HepG2 (cell line): ENCODE data around the gene AKAIN1. TPM values are rescaled to one million over a fixed set of nuclear protein-coding genes. Genes with fewer than 3 reads are reported as not detected.

Source experiments
- ATAC-seq: fragments of 200-7000 bp; cut with Tn5 transposase; 3 replicates; pipeline ENCODE4 v1.9.1; 2020; ENCODE audit warnings: mild to moderate bottlenecking, moderate library complexity
- BruUV-seq: library from RNA; stranded (reverse); fragments of 400-500 nt; replicated peaks from 2 replicates; lab custom pipeline; 2021; lab: Mats Ljungman, UMichigan
- CTCF ChIA-PET: fragments of 300-600 bp; formaldehyde crosslinking; extraction: SDS; loops from one replicate; lab custom pipeline; 2021; ENCODE audit warnings: low total read pairs, inconsistent platforms, low intra/inter-chr PET ratio; lab: Yijun Ruan, JAX
- POLR2A ChIA-PET: fragments of 350-600 bp; sonication (Branson Sonifier 250); formaldehyde crosslinking; loops from one replicate; lab custom pipeline; 2020; ENCODE audit warnings: antibody characterized with exemption, inconsistent platforms; lab: Yijun Ruan, JAX
- DNase-seq: peaks from one replicate; pipeline ENCODE4 v3.0.0-alpha.2; 2015; ENCODE audit warnings: low spot score
- FAIRE-seq: peaks from 3 replicates; lab custom pipeline; 2011; peaks lifted over from hg19 to GRCh38; lab: Jason Lieb, UNC
- H2AFZ ChIP-seq: one replicate; pipeline ENCODE4 v1.6.1; 2011; ENCODE audit warnings: low read length, inconsistent platforms
- H3K27ac ChIP-seq: fragments of 300-600 bp; 3 replicates; pipeline ENCODE4 v1.8.0; 2011; ENCODE audit warnings: mixed run types, mild to moderate bottlenecking, mixed read lengths, low read length, inconsistent platforms; ENCODE audit not compliant: insufficient read depth; ENCODE audit errors: extremely low read length
- H3K27me3 ChIP-seq, 2 experiments: fragments of 200-600 bp in 1 of 2; 2 replicates in 1 of 2; 3 replicates in 1 of 2; pipeline versions ENCODE4 v1.6.0 to v1.8.0; 2011; ENCODE audit warnings: low read length in 2 of 2, mild to moderate bottlenecking in 2 of 2, moderate library complexity in 2 of 2, inconsistent platforms in 1 of 2; ENCODE audit not compliant: insufficient read depth in 2 of 2, control insufficient read depth in 1 of 2
- H3K36me3 ChIP-seq, 2 experiments: fragments of 200-600 bp in 1 of 2; replicated peaks in 1 of 2; 2 replicates in 1 of 2; 3 replicates in 1 of 2; pipeline versions ENCODE4 v1.5.1 to v1.8.0; 2011; ENCODE audit warnings: low read length in 2 of 2, inconsistent platforms in 1 of 2; ENCODE audit not compliant: insufficient read depth in 2 of 2, control insufficient read depth in 1 of 2
- H3K4me1 ChIP-seq: 2 replicates; pipeline ENCODE4 v1.5.1; 2012; ENCODE audit warnings: low read length, inconsistent platforms; ENCODE audit not compliant: insufficient read depth
- H3K4me2 ChIP-seq: 2 replicates; pipeline ENCODE4 v1.6.0; 2011; ENCODE audit warnings: low read depth, low read length, inconsistent platforms
- H3K4me3 ChIP-seq, 3 experiments: fragments of 200-600 bp in 1 of 3; sonication (generic), shearing (Covaris generic) in 1 of 3; replicated peaks in 1 of 3; 2 replicates each; pipeline ENCODE4 v1.5.1; 2011 to 2016; ENCODE audit warnings: low read length in 3 of 3, inconsistent platforms in 2 of 3, low read depth in 2 of 3, mild to moderate bottlenecking in 2 of 3, control low read depth in 1 of 3, mixed read lengths in 1 of 3; ENCODE audit not compliant: insufficient read depth in 1 of 3
- H3K79me2 ChIP-seq: one replicate; pipeline ENCODE4 v1.6.1; 2011; ENCODE audit warnings: low read length, inconsistent platforms; ENCODE audit not compliant: insufficient read depth
- H3K9ac ChIP-seq: 2 replicates; pipeline ENCODE4 v1.6.0; 2011; ENCODE audit warnings: mild to moderate bottlenecking, low read depth, low read length, inconsistent platforms; ENCODE audit not compliant: insufficient read depth
- H3K9me3 ChIP-seq: 2 replicates; pipeline ENCODE4 v1.5.1; 2012; ENCODE audit warnings: mild to moderate bottlenecking, low read length
- H4K20me1 ChIP-seq: 2 replicates; pipeline ENCODE4 v1.6.0; 2011; ENCODE audit warnings: inconsistent platforms, mild to moderate bottlenecking, low read length, moderate library complexity; ENCODE audit not compliant: insufficient read depth
- CHCHD3 ChIP-seq: sonication (generic); formaldehyde crosslinking; IDR thresholded peaks from 2 replicates; pipeline ENCODE4 v1.8.0; 2022; ENCODE audit warnings: mild to moderate bottlenecking, missing genetic modification reagents, moderate library complexity
- EHMT2 ChIP-seq: fragments of 200-600 bp; sonication (generic); IDR thresholded peaks from 2 replicates; pipeline ENCODE4 v1.7.0; 2017; ENCODE audit warnings: antibody characterized with exemption, low read depth, low read length, borderline replicate concordance
- HNF4A ChIP-seq: sonication (generic); formaldehyde crosslinking; IDR thresholded peaks from 2 replicates; pipeline ENCODE4 v1.4.0; 2020; ENCODE audit warnings: missing genetic modification reagents
- HNRNPLL ChIP-seq: fragments of 200-400 bp; formaldehyde crosslinking; IDR thresholded peaks from 2 replicates; pipeline ENCODE4 v1.6.1; 2017; ENCODE audit warnings: mild to moderate bottlenecking, low read depth, low read length; ENCODE audit not compliant: poor library complexity, severe bottlenecking
- HOXD1 ChIP-seq: sonication (generic); formaldehyde crosslinking; IDR thresholded peaks from 2 replicates; pipeline ENCODE4 v1.5.0; 2020; ENCODE audit warnings: missing genetic modification reagents
- NR2F6 ChIP-seq, 2 experiments: IDR thresholded peaks; 2 replicates each; pipeline ENCODE4 v1.6.1; 2016; ENCODE audit warnings: antibody characterized with exemption in 1 of 2, mild to moderate bottlenecking in 1 of 2
- RBFOX2 ChIP-seq: fragments of 200-400 bp; formaldehyde crosslinking; IDR thresholded peaks from 2 replicates; pipeline ENCODE4 v1.6.1; 2017; ENCODE audit warnings: low read depth, mild to moderate bottlenecking, low read length
- TBX3 ChIP-seq: fragments of 450-650 bp; IDR thresholded peaks from 2 replicates; pipeline ENCODE4 v1.6.1; 2017; ENCODE audit warnings: antibody characterized with exemption, mild to moderate bottlenecking, inconsistent platforms, borderline replicate concordance
- ZC3H13 ChIP-seq: sonication (generic); formaldehyde crosslinking; IDR thresholded peaks from 2 replicates; pipeline ENCODE4 v1.8.1; 2023; ENCODE audit warnings: mild to moderate bottlenecking, missing genetic modification reagents, moderate library complexity
- ZFP36 ChIP-seq: fragments of 150-350 bp; IDR thresholded peaks from 2 replicates; pipeline ENCODE4 v1.6.1; 2018; ENCODE audit warnings: borderline replicate concordance, low read length, low read depth; ENCODE audit not compliant: partially characterized antibody
- ZNF326 ChIP-seq: sonication (generic); formaldehyde crosslinking; IDR thresholded peaks from 2 replicates; pipeline ENCODE4 v1.4.0; 2020; ENCODE audit warnings: missing genetic modification reagents, borderline replicate concordance
- WGBS: methylation state at CpG from one replicate; pipeline ENCODE4 v1.1.6; 2017; ENCODE audit warnings: low lambda C conversion rate; 5-methylcytosine and 5-hydroxymethylcytosine counted together
- in situ Hi-C: cut with HindIII; loops from 2 replicates; pipeline ENCODE4 v1.10.0; 2017; ENCODE audit warnings: low pct_unique_long_range_greater_than_20kb; ENCODE audit not compliant: extremely low pct_ligation_motif_present
- intact Hi-C: fragments of 100-400 bp; cut with micrococcal nuclease; formaldehyde crosslinking; loops from one replicate; pipeline ENCODE4 v1.10.0; 2022; ENCODE audit not compliant: unreplicated experiment
- polyA plus RNA-seq, 8 experiments: library from polyadenylated mRNA; depleted of rRNA in 3 of 8; stranded (reverse) in 7 of 8; unstranded in 1 of 8; fragments of >200 nt; fragmentation: Illumina TruSeq in 4 of 8; extraction: Trizol in 4 of 8; gene quantifications; 2 replicates each; pipeline versions ENCODE4 v1.2.1 to v1.2.3, GENCODE V29; 2011 to 2016; ENCODE audit warnings: low read depth in 4 of 8, missing spikeins in 1 of 8, mixed read lengths in 1 of 8; ENCODE audit not compliant: insufficient read depth in 1 of 8
- total RNA-seq, 5 experiments: library from RNA; depleted of rRNA; stranded (reverse); fragments of >200 nt; fragmentation: Illumina TruSeq; extraction: Trizol; gene quantifications; 2 replicates each; pipeline ENCODE4 v1.2.3, GENCODE V29; 2016; ENCODE audit warnings: low read depth in 1 of 5
- TF ChIP-seq, protein P1 (sequence below): sonication (generic); formaldehyde crosslinking; IDR thresholded peaks from 2 replicates; pipeline ENCODE4 v1.4.0; 2020; ENCODE audit warnings: missing genetic modification reagents, borderline replicate concordance

Gene AKAIN1
- total and polyA plus RNA-seq, 2 of the 13 experiments (the other 11 are each of a cell fraction or from before 2014, with no cell fraction given): not detected

DNA sequence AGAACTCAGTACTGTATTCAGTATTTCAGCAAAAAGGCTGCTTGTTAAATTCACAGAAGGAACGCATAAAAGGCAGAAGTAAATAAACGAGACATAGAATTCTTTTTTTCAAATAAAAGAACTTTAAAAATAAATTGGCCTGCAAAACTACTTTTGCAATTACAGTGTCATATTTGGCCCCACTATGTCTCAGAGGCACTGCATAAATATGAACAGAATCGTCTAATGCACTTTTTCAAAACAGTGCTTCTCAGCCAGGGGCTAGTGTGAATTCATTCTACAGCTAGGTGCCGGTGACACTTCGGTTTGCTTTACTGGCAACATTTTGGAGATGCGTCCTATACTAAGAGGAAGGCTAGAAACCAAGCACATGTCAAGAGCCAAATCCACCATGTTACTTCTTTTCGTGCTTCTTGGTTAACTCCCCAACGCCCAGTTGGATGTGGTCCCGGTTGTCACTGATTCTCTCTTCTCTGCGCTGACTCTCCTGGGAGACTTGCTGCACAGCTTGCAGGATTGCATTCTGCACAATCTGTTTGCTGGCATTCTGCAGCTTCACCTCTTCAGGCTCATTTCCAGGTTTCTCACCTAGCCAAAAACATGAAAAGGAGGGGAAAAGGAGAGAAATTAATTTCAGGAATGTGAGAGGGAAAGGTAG, 51.8 kb downstream of the AKAIN1 start:
- FAIRE-seq: no peak
- H4K20me1 ChIP-seq: no peaks in the 10 kb centered on the region
- ChIA-PET POLR2A (no interaction called here), CTCF (no interaction called here)
- no peaks in the 10 kb centered on the region for H3K79me2 ChIP-seq
- in situ Hi-C loops (no loop called here), intact Hi-C loops (no loop called here)
- no peak overlapping the region for H2AFZ ChIP-seq
- no peak for ATAC-seq
- DNase-seq: no peak
- 19% methylated on average over 10 of the region's 10 CpGs for WGBS
- no peaks in the 10 kb centered on the region for H3K4me1 ChIP-seq
- no peak for TF ChIP-seq HNRNPLL
- no peak for TF ChIP-seq NR2F6 (IDR thresholded peaks at IDR 0.05)
- no peak for TF ChIP-seq NR2F6 (CRISPR knock-in tag; IDR thresholded peaks at IDR 0.05)
- H3K27ac ChIP-seq: no peak overlapping the region
- H3K9me3 ChIP-seq: no peaks in the 10 kb centered on the region
- H3K4me2 ChIP-seq: no peak overlapping the region
- no peak overlapping the region for H3K4me3 ChIP-seq
- no peaks in the 10 kb centered on the region for H3K36me3 ChIP-seq
- BruUV-seq: no TSS peak
- H3K27me3 ChIP-seq: no peaks in the 10 kb centered on the region; a peak in 1 of 5 replicates
- H3K9ac ChIP-seq: no peak overlapping the region

DNA sequence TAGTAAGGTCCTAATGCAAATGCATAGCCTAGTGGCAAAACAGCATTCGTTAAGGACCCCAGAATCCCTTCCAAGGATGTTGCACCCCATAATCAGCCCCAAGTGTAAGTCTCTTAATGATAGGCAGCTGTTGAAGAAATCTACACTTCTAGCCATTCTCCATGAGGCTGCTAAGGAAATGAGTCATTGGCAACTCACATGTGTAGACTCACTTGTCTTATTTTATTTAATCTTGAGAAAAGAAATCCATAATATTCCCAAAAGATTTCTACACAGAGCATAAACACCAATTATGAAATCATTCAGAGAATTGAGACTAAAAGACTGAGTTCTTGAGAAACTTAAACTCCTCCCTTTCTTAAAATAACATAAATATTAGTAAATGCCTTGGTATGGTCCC, 52.4 kb downstream of the AKAIN1 start:
- ChIA-PET CTCF (no interaction called here), POLR2A (no interaction called here)
- Histone ChIP-seq H3K9ac (no peak overlapping the region), H3K36me3 (no peaks in the 10 kb centered on the region), H3K27me3 (no peaks in the 10 kb centered on the region; a peak in 1 of 5 replicates), H3K4me1 (no peaks in the 10 kb centered on the region), H2AFZ (no peak overlapping the region), H3K9me3 (no peaks in the 10 kb centered on the region), H3K4me2 (no peak overlapping the region), H4K20me1 (no peaks in the 10 kb centered on the region), H3K27ac (no peak overlapping the region), H3K4me3 (no peak overlapping the region), H3K79me2 (no peaks in the 10 kb centered on the region)
- intact Hi-C loops: no loop called here
- no peak for FAIRE-seq
- TF ChIP-seq ZFP36 (no peak), EHMT2 (no peak), TBX3 (no peak), RBFOX2 (no peak), HNF4A (CRISPR knock-in tag) (no peak), HOXD1 (CRISPR knock-in tag) (no peak), ZNF326 (CRISPR knock-in tag) (no peak), ZC3H13 (CRISPR knock-in tag) (no peak), CHCHD3 (no peak)
- TF ChIP-seq, protein P1, sequence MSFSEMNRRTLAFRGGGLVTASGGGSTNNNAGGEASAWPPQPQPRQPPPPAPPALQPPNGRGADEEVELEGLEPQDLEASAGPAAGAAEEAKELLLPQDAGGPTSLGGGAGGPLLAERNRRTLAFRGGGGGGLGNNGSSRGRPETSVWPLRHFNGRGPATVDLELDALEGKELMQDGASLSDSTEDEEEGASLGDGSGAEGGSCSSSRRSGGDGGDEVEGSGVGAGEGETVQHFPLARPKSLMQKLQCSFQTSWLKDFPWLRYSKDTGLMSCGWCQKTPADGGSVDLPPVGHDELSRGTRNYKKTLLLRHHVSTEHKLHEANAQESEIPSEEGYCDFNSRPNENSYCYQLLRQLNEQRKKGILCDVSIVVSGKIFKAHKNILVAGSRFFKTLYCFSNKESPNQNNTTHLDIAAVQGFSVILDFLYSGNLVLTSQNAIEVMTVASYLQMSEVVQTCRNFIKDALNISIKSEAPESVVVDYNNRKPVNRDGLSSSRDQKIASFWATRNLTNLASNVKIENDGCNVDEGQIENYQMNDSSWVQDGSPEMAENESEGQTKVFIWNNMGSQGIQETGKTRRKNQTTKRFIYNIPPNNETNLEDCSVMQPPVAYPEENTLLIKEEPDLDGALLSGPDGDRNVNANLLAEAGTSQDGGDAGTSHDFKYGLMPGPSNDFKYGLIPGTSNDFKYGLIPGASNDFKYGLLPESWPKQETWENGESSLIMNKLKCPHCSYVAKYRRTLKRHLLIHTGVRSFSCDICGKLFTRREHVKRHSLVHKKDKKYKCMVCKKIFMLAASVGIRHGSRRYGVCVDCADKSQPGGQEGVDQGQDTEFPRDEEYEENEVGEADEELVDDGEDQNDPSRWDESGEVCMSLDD (CRISPR knock-in tag): no peak
- in situ Hi-C loops: no loop called here
- BruUV-seq: no TSS peak
- no peak for ATAC-seq
- WGBS: 4% methylated on average over 1 of the region's 1 CpG
- DNase-seq: no peak
